NCI-H2171 (cell line): ENCODE measurements around the gene SMPD3.
A peak's percentile ranks its signal among the peaks of the same experiment; 100 is the strongest.

Source experiments
- DNase-seq: peaks from one replicate; lab custom pipeline; 2025; lab: John Stamatoyannopoulos, UW

Gene SMPD3

GRCh38 chr16:68433316-68433715, 15.0 kb downstream of the SMPD3 start:
- DNase-seq: no peak

DNA sequence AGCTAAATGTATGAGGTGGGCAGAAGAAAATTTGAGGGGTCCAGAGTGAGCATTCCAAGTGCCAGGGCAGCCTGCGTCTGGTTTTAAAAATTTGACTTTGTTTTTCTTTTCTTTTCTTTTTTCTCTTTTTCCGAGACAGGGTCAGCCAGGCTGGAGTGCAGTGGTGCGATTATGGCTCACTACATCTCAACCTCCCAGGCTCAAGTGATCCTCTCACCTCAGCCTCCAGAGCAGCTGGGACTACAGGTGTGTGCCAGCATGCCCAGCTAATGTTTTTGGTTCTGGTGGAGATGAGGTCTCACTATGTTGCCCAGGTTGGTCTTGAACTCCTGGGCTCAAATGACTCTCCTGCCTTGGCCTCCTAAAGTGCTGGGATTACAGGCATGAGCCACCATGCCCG, 15.6 kb downstream of the SMPD3 start:
- DNase-seq: no peak

DNA sequence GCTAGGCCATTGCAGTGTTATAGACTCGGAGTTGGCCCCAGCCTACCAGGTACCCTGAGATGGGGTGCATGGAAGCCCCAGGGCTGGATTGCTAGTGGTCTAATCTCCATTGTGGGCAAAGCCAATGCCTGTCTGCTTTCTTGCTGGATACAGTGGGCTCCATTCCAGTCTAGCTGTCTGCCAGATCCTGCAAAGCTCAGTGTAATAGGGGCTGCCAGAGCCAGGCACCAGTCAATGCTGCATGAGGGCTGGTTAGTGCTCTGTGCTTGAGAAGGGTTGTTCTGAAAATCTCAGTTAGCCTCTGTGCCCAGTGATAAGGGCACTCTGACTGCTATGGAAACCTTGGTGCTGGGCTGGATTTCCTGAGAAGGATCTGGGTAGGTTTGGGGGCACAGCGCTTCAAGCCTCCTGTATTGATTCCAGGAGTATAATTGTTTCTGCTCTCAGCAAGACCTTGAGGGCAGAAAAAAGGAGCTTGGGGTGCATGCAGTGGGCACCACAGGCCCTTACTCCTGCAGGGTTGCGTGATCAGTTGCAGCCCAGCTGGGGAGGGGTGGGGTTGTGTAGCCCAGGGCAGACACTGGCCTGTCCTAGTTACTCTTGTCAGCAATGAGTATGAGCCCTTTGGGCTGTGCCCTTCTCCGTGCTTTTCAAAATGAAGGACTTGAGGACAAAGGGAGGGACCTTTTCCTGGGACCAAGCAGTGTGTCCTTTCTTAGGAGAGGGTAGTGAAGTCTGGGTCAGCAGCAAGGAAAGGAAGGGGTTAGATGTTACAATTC, 19.0 kb downstream of the SMPD3 start:
- no peak for DNase-seq

DNA sequence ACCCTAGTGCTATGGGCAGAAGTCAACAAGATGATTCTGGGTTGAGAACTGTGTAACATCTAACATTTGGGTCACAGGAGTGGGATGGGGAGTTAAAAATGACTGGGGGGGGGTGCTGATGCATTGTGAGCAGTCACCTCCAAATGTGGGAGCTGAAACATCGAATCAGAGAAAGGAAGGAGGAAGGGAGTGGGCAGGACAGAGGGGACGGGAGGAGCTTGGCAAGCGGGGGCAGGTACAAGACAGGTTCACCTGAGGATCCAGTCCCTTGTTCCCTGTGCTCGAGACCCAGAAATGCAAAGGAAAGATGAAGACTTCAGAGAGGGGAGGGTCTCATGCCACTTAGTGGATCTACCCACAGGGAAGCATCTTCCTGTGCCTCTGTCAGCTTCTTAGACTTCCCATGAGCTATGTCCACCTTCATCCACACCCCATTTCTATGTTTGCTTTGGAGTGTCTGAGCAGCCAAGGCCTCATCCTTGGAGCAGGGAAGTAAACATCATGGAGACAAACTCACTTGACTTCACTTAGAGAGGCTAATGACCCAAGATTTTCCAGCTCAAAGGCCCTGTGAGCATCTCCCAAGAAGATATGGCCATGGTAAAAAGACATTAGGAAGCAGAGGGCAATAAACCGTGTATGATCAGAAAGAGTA, 20.5 kb downstream of the SMPD3 start:
- DNase-seq: no peak

DNA sequence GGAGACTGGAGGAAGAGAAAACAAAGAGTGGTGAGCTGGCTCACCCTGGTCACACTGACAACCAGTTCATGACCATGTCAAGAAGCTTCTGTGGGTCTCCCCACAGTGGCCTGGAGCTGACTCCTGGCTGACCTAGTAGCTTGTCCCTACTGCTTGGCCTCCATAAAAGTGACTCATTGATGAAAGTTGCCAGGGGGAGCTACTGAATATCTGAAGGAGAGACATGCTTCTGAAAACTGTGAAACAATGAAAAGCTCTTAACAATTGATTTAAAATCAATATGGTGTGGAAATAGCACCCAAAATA, 22.0 kb downstream of the SMPD3 start:
- no peak for DNase-seq

GRCh38 chr16:68425498-68426346, 22.6 kb downstream of the SMPD3 start:
- no peak for DNase-seq

DNA sequence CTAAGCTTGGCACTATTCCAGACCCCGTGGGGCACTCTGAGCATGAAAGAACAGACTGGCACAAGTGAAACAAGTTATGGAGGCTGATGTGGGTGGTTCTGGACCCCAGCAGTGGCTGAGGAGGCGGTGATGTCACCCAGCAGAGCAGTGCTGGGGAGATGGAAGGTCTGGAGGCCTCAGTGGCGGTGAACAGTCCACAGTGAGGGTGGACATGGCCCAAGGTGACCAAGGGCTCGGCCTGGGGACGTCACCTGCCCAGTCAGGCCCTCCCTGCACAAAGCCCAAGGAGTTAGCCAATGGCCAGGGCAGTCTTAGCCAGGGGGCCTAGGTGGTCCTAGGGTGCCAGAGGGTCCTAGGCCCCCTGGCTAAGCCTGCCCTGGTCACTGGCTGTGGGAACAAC, 24.5 kb downstream of the SMPD3 start:
- DNase-seq: no peak

GRCh38 chr16:68422396-68422960, 25.8 kb downstream of the SMPD3 start:
- no peak for DNase-seq

DNA sequence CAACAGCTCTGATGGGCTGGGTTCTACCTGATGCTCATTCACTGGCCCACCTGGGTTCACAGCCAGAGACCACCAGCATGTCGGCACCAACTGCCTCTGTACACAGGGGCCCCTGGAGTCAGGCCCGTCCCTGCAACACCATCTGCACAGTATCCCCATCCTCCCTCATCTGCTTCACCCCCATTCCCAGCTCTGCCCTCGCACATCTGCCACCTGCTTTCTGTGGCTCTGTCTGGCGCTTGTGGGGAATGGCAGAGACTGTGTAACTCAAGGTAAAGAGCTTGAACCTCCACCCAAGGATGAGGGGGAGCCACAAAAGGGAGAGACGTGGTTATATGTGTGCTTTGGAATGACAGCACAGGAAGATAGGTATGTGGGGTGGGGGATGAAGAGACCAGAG, 27.2 kb downstream of the SMPD3 start:
- peak; percentile 50 for DNase-seq

GRCh38 chr16:68420366-68420942, 27.9 kb downstream of the SMPD3 start:
- no peak for DNase-seq

- peak; percentile 92 for DNase-seq
These were observed 30.5 kb downstream of the SMPD3 start for GRCh38 chr16:68417711-68418301.

GRCh38 chr16:68416057-68417046, 32.0 kb downstream of the SMPD3 start:
- no peak for DNase-seq

GRCh38 chr16:68414581-68414980, 33.7 kb downstream of the SMPD3 start:
- DNase-seq: no peak

DNA sequence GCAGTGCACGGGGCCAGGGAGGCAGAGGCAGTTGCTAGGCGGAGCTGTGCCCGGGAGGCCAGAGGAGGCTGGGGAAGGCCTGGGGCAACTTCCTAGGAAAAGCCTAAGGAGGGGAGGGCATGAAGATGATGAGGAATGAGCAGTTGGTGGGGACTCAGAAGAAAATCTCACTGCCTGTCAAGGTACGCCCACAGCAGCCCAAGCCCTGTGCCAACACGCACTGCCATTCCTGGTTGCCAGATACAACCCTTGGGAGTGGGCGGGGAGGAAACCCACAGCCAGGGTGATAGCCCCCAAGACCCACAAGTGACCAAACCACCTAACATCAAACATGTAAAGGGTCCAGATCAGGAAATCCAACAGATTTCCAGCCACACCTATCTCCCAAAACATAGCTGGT, 36.2 kb downstream of the SMPD3 start:
- no peak for DNase-seq

DNA sequence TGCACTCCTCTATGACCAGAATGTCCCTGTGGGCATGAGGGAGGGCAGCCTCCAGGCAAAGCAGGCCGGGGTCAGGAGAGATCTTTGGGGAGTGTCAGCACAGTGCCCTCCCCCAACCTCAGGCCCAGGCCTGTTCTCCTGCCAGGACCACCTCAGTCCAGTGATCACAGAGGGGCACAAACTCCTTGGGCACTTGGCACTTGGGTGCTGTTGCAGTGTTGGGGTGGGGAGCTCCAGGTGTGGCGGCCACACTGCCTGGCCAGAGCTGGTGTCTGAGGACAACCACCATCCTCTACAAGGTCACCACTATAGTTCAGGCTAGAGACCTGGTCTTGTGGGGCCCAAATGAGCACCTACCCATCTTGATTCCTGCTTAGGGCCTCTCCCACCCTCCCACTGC, 37.2 kb downstream of the SMPD3 start:
- DNase-seq: no peak

DNA sequence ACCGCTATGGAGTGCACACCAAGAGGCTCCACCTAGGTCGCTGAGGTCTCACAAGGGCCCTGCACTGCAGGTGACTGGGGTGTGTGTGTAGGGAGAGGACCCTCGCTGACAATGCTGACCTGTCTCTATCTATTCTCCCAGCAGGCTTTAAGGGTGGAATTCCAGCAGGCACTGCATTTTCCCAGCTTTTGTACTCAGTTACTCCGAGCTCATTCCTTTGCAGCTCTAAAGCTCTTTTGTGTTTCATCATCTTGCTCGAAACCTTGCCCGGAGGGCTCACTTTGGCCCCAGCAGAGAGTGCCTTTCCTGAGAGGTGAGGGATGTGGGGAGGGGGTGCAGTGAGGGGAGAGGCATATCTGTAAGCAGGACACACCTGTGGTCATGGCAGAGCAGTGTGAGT, 39.3 kb downstream of the SMPD3 start:
- no peak for DNase-seq

DNA sequence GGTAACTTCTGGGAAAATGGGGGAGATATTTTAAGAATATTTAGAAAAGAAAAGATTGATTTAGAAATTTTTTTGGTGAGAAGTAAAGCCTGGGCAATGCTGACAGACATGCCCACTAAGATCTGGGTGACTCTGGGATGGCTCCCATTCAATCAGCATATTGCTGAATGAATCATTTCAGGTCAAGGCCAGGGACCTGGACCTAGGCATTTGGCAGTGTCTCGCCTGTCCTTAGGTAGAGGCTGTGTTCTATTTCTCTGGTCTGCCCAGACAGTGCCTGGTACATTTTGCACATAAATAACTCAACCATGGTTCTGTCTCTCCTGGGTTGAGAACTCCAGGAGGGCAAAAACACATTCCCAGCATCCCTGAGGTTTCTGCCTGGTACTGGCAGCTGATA, 39.9 kb downstream of the SMPD3 start:
- no peak for DNase-seq

GRCh38 chr16:68406458-68407152, 41.7 kb downstream of the SMPD3 start:
- DNase-seq: no peak

DNA sequence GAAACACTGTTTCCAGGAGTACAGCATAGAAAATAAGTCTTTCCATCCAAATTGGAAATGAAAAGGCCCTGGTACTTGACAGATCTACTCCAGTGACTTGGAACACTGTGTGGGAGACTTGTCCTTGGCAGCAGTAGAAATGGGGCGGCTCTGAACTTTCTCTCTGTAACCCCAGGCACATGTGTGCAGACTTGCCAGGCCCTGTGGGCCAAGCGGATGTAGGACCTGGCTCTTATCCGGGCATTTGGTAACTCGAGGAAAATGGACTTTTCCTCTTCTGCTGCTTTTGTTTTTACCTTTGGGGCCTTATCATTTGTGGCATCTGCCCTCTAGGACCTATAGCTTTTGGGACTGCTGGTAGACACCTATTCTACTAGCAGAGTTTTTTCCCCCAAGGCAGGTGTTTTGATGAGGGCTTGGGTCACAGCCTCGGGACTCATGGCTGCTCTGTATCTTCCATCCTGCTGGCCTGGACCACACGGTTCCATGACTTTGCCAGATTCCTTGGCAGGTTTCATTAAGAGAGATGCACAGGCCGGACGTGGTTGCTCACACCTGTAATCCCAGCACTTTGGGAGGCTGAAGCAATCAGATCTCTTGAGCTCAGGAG, 43.5 kb downstream of the SMPD3 start:
- no peak for DNase-seq

DNA sequence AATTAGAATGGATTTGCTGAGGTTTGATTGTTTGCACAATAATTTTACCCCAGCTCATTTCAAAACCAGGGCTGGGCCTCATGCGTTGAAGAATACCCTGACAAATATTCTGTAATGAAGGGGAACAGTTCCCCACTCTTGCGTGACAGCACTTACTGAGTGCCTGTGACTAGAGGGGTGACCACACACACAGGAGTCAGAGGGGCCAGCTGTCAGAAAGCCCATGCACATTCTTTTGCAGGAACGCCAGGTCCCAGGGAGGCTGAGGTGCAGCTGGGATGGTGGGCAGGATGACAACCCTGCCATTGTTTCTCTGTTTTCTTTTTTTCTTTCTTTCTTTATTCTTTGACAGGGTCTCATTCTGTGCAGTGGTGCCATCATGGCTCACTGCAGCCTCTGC, 44.6 kb downstream of the SMPD3 start:
- DNase-seq: no peak
